H1 (cell line): ENCODE data around the gene FARS2. TPM values are rescaled to one million over a fixed set of nuclear protein-coding genes. Genes with fewer than 3 reads are reported as not detected.

Experiments
- CTCF ChIA-PET: fragments of 300-600 bp; sonication (Branson Sonifier 250); formaldehyde crosslinking; loops from one replicate; lab custom pipeline; 2021; ENCODE audit not compliant: partially characterized antibody; lab: Charles Lee
- POLR2A ChIA-PET: fragments of 300-600 bp; sonication (Branson Sonifier 250); formaldehyde crosslinking; loops from one replicate; lab custom pipeline; 2021; ENCODE audit warnings: inconsistent platforms; ENCODE audit not compliant: partially characterized antibody; lab: Charles Lee
- DNase-seq, 2 experiments: peaks; one replicate each; pipeline versions ENCODE4 v3.0.0 to v3.0.0-alpha.2; 2010 to 2022; ENCODE audit warnings: low spot score in 2 of 2, low read depth in 1 of 2, mixed read lengths in 1 of 2
- FAIRE-seq: peaks from 2 replicates; lab custom pipeline; 2011; peaks lifted over from hg19 to GRCh38; lab: Jason Lieb, UNC
- H2AFZ ChIP-seq: 2 replicates; pipeline ENCODE4 v1.8.1; 2012; ENCODE audit warnings: low read length, inconsistent platforms
- H2AK5ac ChIP-seq: 2 replicates; pipeline ENCODE4 v1.6.1; 2013; ENCODE audit warnings: low read depth, low read length
- H2BK120ac ChIP-seq: replicated peaks from 2 replicates; pipeline ENCODE3; 2013; ENCODE audit warnings: low read depth, low read length, inconsistent platforms
- H2BK12ac ChIP-seq: 2 replicates; pipeline ENCODE4 v1.6.1; 2013; ENCODE audit warnings: low read depth, low read length
- H2BK15ac ChIP-seq: 2 replicates; pipeline ENCODE4 v1.6.1; 2013; ENCODE audit warnings: low read length
- H2BK20ac ChIP-seq: 2 replicates; pipeline ENCODE4 v1.6.1; 2013; ENCODE audit warnings: low read length
- H2BK5ac ChIP-seq: 2 replicates; pipeline ENCODE4 v1.6.1; 2013; ENCODE audit warnings: low read depth, low read length
- H3K14ac ChIP-seq: 2 replicates; pipeline ENCODE4 v1.6.1; 2013; ENCODE audit warnings: inconsistent platforms; ENCODE audit not compliant: insufficient read length
- H3K18ac ChIP-seq: 2 replicates; pipeline ENCODE4 v1.6.1; 2013; ENCODE audit warnings: low read length; ENCODE audit errors: extremely low read depth
- H3K23ac ChIP-seq: 2 replicates; pipeline ENCODE4 v1.6.1; 2013; ENCODE audit warnings: inconsistent platforms; ENCODE audit not compliant: insufficient read length
- H3K23me2 ChIP-seq: 2 replicates; pipeline ENCODE4 v1.6.1; 2013; ENCODE audit warnings: low read depth, low read length
- H3K27ac ChIP-seq: 2 replicates; pipeline ENCODE4 v1.6.1; 2011; ENCODE audit warnings: low read depth, low read length, inconsistent platforms
- H3K27me3 ChIP-seq, 4 experiments: replicated peaks in 1 of 4; 1 replicate in 1 of 4; 2 replicates in 3 of 4; pipeline versions ENCODE4 v1.6.1 to v1.8.1; 2011 to 2013; ENCODE audit warnings: low read length in 3 of 4, mild to moderate bottlenecking in 3 of 4, inconsistent platforms in 2 of 4, mixed read lengths in 2 of 4, moderate library complexity in 1 of 4; ENCODE audit not compliant: control insufficient read depth in 3 of 4, insufficient read depth in 3 of 4; ENCODE audit errors: extremely low read depth in 1 of 4
- H3K36me3 ChIP-seq, 4 experiments: 2 replicates each; pipeline versions ENCODE4 v1.6.1 to v1.8.1; 2011 to 2013; ENCODE audit warnings: mild to moderate bottlenecking in 4 of 4, low read length in 3 of 4, moderate library complexity in 2 of 4, control low read depth in 1 of 4, inconsistent platforms in 1 of 4; ENCODE audit not compliant: insufficient read depth in 4 of 4, control insufficient read depth in 2 of 4
- H3K4ac ChIP-seq: replicated peaks from 2 replicates; pipeline ENCODE3; 2013; ENCODE audit warnings: low read length, low read depth, mixed read lengths, inconsistent platforms; ENCODE audit not compliant: insufficient read length
- H3K4me1 ChIP-seq, 4 experiments: replicated peaks in 1 of 4; 1 replicate in 1 of 4; 2 replicates in 3 of 4; pipeline versions ENCODE4 v1.6.1 to v1.8.1; 2011 to 2013; ENCODE audit warnings: low read length in 3 of 4, inconsistent platforms in 2 of 4, mixed read lengths in 1 of 4; ENCODE audit not compliant: insufficient read depth in 4 of 4, control insufficient read depth in 3 of 4
- H3K4me2 ChIP-seq, 2 experiments: 2 replicates each; pipeline versions ENCODE4 v1.6.1 to v1.8.1; 2011 to 2013; ENCODE audit warnings: low read depth in 2 of 2, low read length in 2 of 2, control low read depth in 1 of 2, inconsistent platforms in 1 of 2, mild to moderate bottlenecking in 1 of 2; ENCODE audit not compliant: insufficient read depth in 1 of 2
- H3K4me3 ChIP-seq, 4 experiments: fragments of 200-600, 300-600 bp in 1 of 4; sonication (generic), shearing (Covaris generic), sonication (Bioruptor Twin) in 1 of 4; 2 replicates each; pipeline versions ENCODE4 v1.5.1 to v1.8.1; 2011 to 2016; ENCODE audit warnings: low read length in 4 of 4, low read depth in 3 of 4, control low read depth in 2 of 4, inconsistent platforms in 2 of 4, mild to moderate bottlenecking in 2 of 4, mixed read lengths in 1 of 4, moderate library complexity in 1 of 4; ENCODE audit not compliant: insufficient read depth in 2 of 4; ENCODE audit errors: extremely low read depth in 1 of 4
- H3K56ac ChIP-seq: replicated peaks from 2 replicates; pipeline ENCODE3; 2013; ENCODE audit warnings: low read depth, mild to moderate bottlenecking, mixed read lengths, low read length, inconsistent platforms; ENCODE audit not compliant: insufficient read length
- H3K79me1 ChIP-seq: 2 replicates; pipeline ENCODE4 v1.6.1; 2013; ENCODE audit warnings: low read depth, low read length, control low read depth
- H3K79me2 ChIP-seq, 2 experiments: 2 replicates each; pipeline versions ENCODE4 v1.6.1 to v1.8.1; 2012 to 2013; ENCODE audit warnings: low read length in 2 of 2, mild to moderate bottlenecking in 2 of 2, inconsistent platforms in 1 of 2; ENCODE audit not compliant: insufficient read depth in 2 of 2, control insufficient read depth in 1 of 2
- H3K9ac ChIP-seq, 4 experiments: replicated peaks in 1 of 4; 1 replicate in 1 of 4; 2 replicates in 3 of 4; pipeline versions ENCODE4 v1.6.1 to v1.8.1; 2011 to 2013; ENCODE audit warnings: low read depth in 3 of 4, low read length in 3 of 4, control low read depth in 2 of 4, mild to moderate bottlenecking in 2 of 4, moderate library complexity in 2 of 4, inconsistent platforms in 1 of 4; ENCODE audit errors: extremely low read depth in 1 of 4
- H3K9me3 ChIP-seq, 2 experiments: 2 replicates each; pipeline versions ENCODE4 v1.6.1 to v1.8.1; 2012 to 2013; ENCODE audit warnings: mild to moderate bottlenecking in 2 of 2, moderate library complexity in 2 of 2, control low read depth in 1 of 2, inconsistent platforms in 1 of 2, low read depth in 1 of 2, low read length in 1 of 2, mixed read lengths in 1 of 2; ENCODE audit not compliant: insufficient read depth in 2 of 2
- H4K20me1 ChIP-seq, 2 experiments: replicated peaks in 1 of 2; 2 replicates each; pipeline versions ENCODE3 to v1.8.1; 2011 to 2013; ENCODE audit warnings: inconsistent platforms in 2 of 2, low read length in 2 of 2, mild to moderate bottlenecking in 1 of 2; ENCODE audit not compliant: insufficient read depth in 2 of 2, control insufficient read depth in 1 of 2
- H4K5ac ChIP-seq: 2 replicates; pipeline ENCODE4 v1.6.1; 2013; ENCODE audit warnings: low read length, low read depth, mixed read lengths, inconsistent platforms; ENCODE audit not compliant: insufficient read length
- H4K8ac ChIP-seq: 2 replicates; pipeline ENCODE4 v1.8.0; 2013; ENCODE audit warnings: mild to moderate bottlenecking, moderate library complexity, low read length, inconsistent platforms; ENCODE audit not compliant: insufficient read depth; ENCODE audit errors: extremely low read depth
- H4K91ac ChIP-seq: replicated peaks from 2 replicates; pipeline ENCODE3; 2013; ENCODE audit warnings: low read length, mixed read lengths, inconsistent platforms; ENCODE audit not compliant: insufficient read length
- WGBS, 2 experiments: shearing (Covaris generic) in 1 of 2; methylation state at CpG; one replicate each; pipeline versions ENCODE4 v1.1.6 to v1.1.7; 2013 to 2015; ENCODE audit warnings: low lambda C conversion rate in 2 of 2, mixed read lengths in 2 of 2, inconsistent platforms in 1 of 2, low coverage in 1 of 2, missing lambda C conversion rate in 1 of 2; ENCODE audit not compliant: insufficient replicate concordance in 2 of 2, insufficient coverage in 1 of 2, insufficient read length in 1 of 2; ENCODE audit errors: extremely low coverage in 1 of 2, missing lambda C conversion rate in 1 of 2; 5-methylcytosine and 5-hydroxymethylcytosine counted together
- polyA plus RNA-seq, 7 experiments: library from polyadenylated mRNA; depleted of rRNA in 3 of 7; stranded (reverse) in 5 of 7; unstranded in 2 of 7; fragments of >200 nt in 5 of 7; fragments of 200-250 nt in 2 of 7; gene quantifications; 1 replicate in 5 of 7; 2 replicates in 1 of 7; 4 replicates in 1 of 7; pipeline versions ENCODE4 v1.2.1 to v1.2.3, GENCODE V29; 2011 to 2013; ENCODE audit warnings: missing spikeins in 2 of 7, mixed read lengths in 2 of 7
- total RNA-seq: library from RNA; stranded (reverse); fragmentation: NEBNext Ultra II Directional; extraction: Animal tissue kit (Norgen Biotek cat#: 25700); gene quantifications from 2 replicates; pipeline ENCODE4 v1.2.1, GENCODE V29; 2021

FARS2 gene
- total and polyA plus RNA-seq, 2 of the 8 experiments (the other 6 are each of a cell fraction or from before 2014, with no cell fraction given): 11.7 to 14.4 TPM

GRCh38 chr6:5529015-5529414 lies 267.7 kb downstream of the FARS2 start:
- Histone ChIP-seq H3K27ac (no peak overlapping the region), H3K23ac (no peak overlapping the region)

More at GRCh38 chr6:5529015-5529414, 267.7 kb downstream of the FARS2 start:
- no peaks in the 10 kb centered on the region for H3K4me1 ChIP-seq
- H3K4me2 ChIP-seq: no peak overlapping the region
- no peak overlapping the region for H4K5ac ChIP-seq
- H3K79me1 ChIP-seq: no peaks in the 10 kb centered on the region
- H3K36me3 ChIP-seq: no peaks in the 10 kb centered on the region
- no peaks in the 10 kb centered on the region for H4K20me1 ChIP-seq
- H4K8ac ChIP-seq: no peak overlapping the region
- no peak overlapping the region for H3K56ac ChIP-seq
- no peaks in the 10 kb centered on the region for H3K27me3 ChIP-seq
- H3K79me2 ChIP-seq: no peaks in the 10 kb centered on the region
- H2BK5ac ChIP-seq: no peak overlapping the region
- FAIRE-seq (no peak), DNase-seq (no peak)
- H2BK120ac ChIP-seq: no peak overlapping the region
- H3K4ac ChIP-seq: no peak overlapping the region
- no peak overlapping the region for H2BK15ac ChIP-seq
- H2AK5ac ChIP-seq: no peak overlapping the region
- no peaks in the 10 kb centered on the region for H3K23me2 ChIP-seq
- no peak overlapping the region for H3K18ac ChIP-seq
- ChIA-PET POLR2A (no interaction called here), CTCF (interaction anchor here (0.7 to 2.4 kb wide), 5 partner anchors 19 to 428 kb away, joined by 3 to 5 read pairs (median 5); no protein-coding TSS in a partner anchor)
- H3K9ac ChIP-seq: no peak overlapping the region
- no peak overlapping the region for H3K4me3 ChIP-seq
- H4K91ac ChIP-seq: no peak overlapping the region
- no peak overlapping the region for H2BK12ac ChIP-seq
- H2BK20ac ChIP-seq: no peak overlapping the region
- H2AFZ ChIP-seq: no peak overlapping the region
- H3K9me3 ChIP-seq: no peaks in the 10 kb centered on the region
- WGBS, 2 experiments: 97% methylated on average over 6 of the region's 6 CpGs; no CpG with 5 or more reads in 1 of the 2 experiments
- no peak overlapping the region for H3K14ac ChIP-seq
